ENCODE data around the gene DGUOK. TPM values are rescaled to one million over a fixed set of nuclear protein-coding genes. Genes with fewer than 3 reads are reported as not detected.
A peak's percentile ranks its signal among the peaks of the same experiment; 100 is the strongest.

The DGUOK gene
- total and polyA plus RNA-seq, 10 of the 15 experiments (the other 5 are each of a cell fraction or from before 2014, with no cell fraction given): 64.4 to 234 (median 91.4) TPM

DNA sequence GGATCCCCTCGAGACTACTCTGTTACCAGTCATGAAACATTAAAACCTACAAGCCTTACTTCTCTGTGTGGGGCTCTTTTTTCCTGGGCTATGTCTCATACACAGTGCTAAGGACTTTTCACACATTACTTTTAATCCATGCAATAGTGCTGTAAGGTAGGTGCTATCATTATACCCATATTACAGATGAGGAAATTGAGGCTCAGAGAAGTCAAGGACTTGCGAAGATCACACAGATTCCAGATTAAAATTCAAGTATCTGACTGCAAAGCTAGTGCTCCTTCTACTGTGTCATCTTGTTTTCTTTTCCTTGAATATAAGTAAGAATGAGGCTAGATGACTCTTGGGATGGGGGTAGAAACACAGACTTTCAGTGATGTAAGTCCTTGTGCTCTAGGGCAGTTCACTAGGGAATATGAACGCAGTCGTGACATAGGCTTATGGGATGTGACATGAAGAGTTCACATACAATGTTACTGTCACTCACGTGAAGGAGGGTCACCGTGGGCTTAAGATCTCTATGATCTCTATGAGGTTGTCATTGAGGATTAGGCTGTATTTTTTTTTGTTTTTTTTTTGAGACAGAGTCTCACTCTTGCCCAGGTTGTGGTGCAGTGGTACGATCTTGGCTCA lies 7.0 kb upstream of the DGUOK start (continued):
- TF ChIP-seq, protein P1, sequence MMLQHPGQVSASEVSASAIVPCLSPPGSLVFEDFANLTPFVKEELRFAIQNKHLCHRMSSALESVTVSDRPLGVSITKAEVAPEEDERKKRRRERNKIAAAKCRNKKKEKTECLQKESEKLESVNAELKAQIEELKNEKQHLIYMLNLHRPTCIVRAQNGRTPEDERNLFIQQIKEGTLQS (IDR thresholded peaks at IDR 0.05; ENCODE audit: borderline replicate concordance, extremely low read depth, low read depth, low read length): no peak

DNA sequence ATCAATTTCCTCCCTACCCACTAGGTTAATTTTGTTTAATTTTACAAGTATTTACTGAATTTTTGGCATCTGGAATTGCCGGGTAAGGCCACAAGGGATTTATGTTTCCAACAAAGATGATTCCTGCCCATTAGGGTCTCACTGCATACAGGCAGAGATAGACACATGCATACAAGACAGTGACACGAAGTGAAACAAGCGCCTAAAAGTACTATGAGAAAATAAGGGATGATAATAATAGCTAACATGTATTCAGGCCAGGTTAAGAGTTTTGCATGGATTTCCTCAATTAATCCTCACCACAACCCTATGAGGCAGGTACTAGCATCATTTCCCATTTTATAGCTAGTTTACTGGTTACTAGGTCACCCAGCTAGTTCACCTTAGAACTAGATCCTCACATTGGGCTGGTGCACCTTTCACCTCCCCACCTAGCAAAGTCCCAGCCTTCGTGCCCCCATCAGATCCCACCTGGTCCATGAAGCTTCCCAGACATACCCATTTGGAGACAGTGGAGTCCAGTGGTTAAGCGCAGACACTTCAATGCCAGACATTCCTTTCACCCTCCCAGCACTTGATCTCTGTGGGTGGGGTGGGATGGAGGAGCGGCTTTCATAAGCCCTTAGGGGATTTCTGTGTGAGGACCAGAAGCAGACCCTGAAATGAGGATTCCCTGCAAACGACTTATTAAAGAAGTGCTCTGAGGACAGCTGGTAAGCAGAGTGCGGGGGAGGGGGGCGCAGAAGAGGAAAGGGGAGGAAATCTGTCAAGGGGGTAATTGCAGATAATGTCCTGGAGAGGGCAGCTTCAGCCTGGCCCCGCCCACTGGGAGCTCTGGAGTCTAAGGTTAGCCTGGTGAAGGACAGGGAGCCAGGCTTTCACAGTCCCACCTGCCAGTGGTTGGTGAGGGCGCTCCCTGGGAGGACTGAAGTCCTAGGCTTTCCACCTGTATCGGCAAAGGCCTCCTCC lies 5.8 kb upstream of the DGUOK start:
- intact Hi-C loops (cut with micrococcal nuclease; ENCODE audit: unreplicated experiment): no loop called here
- Histone ChIP-seq H3K4me1 (ENCODE audit: control insufficient read depth, insufficient read depth, low read length) (peaks cover 8% of the 10 kb centered on the region), H3K27me3 (replicated peaks in 1 of 2; ENCODE audit: control insufficient read depth in 2 of 2, insufficient read depth in 2 of 2, low read length in 1 of 2) (no peaks in the 10 kb centered on the region), H3K9me3 (replicated peaks; ENCODE audit: control insufficient read depth, insufficient read depth, low read length) (peaks cover 1% of the 10 kb centered on the region; the same call in 1 of the 3 replicates), H3K36me3 (ENCODE audit: control insufficient read depth in 2 of 2, insufficient read depth in 2 of 2, low read length in 1 of 2) (no peaks in the 10 kb centered on the region), H3K27ac (ENCODE audit: control insufficient read depth, insufficient read depth) (no peak overlapping the region), H3K4me3 (no peak overlapping the region), H2AFZ (ENCODE audit: control insufficient read depth, low read depth, low read length) (no peak overlapping the region), H3K4me2 (ENCODE audit: control insufficient read depth, insufficient read depth) (no peak overlapping the region), H4K20me1 (ENCODE audit: control insufficient read depth, insufficient read depth) (no peaks in the 10 kb centered on the region), H3K79me2 (ENCODE audit: control insufficient read depth, insufficient read depth, low read length) (no peaks in the 10 kb centered on the region), H3K9ac (ENCODE audit: control insufficient read depth, insufficient read depth, low read length) (no peak overlapping the region)
- peak; percentile 76 for ATAC-seq
- ChIA-PET RAD21 (ENCODE audit: unreplicated experiment) (interaction anchor here (0.5 to 2.7 kb wide), 7 partner anchors 12 to 106 kb away, joined by 3 to 9 read pairs (median 3); partner anchors contain the start of gene STAMBP), POLR2A (interaction anchor here (0.7 to 1.1 kb wide), 2 partner anchors 10 to 232 kb away, joined by 3 to 4 read pairs; no protein-coding TSS in a partner anchor), SMC1A (ENCODE audit: uncharacterized antibody, unreplicated experiment) (interaction anchor here (0.7 to 3.1 kb wide), 8 partner anchors 12 to 97 kb away, joined by 3 to 19 read pairs (median 4); no protein-coding TSS in a partner anchor), CTCF (interaction anchor here (0.7 to 2.4 kb wide), 11 partner anchors 9 to 470 kb away, joined by 3 to 16 read pairs (median 3); partner anchors contain the start of gene STAMBP)
- 39% methylated on average over 12 of the region's 12 CpGs for WGBS (ENCODE audit: insufficient coverage, insufficient replicate concordance, low lambda C conversion rate, missing lambda C conversion rate)
- TF ChIP-seq, protein P2, sequence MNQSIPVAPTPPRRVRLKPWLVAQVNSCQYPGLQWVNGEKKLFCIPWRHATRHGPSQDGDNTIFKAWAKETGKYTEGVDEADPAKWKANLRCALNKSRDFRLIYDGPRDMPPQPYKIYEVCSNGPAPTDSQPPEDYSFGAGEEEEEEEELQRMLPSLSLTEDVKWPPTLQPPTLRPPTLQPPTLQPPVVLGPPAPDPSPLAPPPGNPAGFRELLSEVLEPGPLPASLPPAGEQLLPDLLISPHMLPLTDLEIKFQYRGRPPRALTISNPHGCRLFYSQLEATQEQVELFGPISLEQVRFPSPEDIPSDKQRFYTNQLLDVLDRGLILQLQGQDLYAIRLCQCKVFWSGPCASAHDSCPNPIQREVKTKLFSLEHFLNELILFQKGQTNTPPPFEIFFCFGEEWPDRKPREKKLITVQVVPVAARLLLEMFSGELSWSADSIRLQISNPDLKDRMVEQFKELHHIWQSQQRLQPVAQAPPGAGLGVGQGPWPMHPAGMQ (IDR thresholded peaks at IDR 0.05; ENCODE audit: borderline replicate concordance): no peak
- TF ChIP-seq SIX5 (IDR thresholded peaks at IDR 0.05; ENCODE audit: low read depth, low read length, severe bottlenecking) (no peak), RAD21 (IDR thresholded peaks at IDR 0.05; ENCODE audit: insufficient read depth, low read depth, low read length) (peak; percentile 29; the same call in 1 of the 2 replicates), ATF7 (IDR thresholded peaks at IDR 0.05; ENCODE audit: low read depth) (no peak), PML (IDR thresholded peaks at IDR 0.05; ENCODE audit: low read length) (no peak), CBX3 (IDR thresholded peaks at IDR 0.05; ENCODE audit: borderline replicate concordance, low read depth) (no peak), SMC3 (IDR thresholded peaks at IDR 0.05; ENCODE audit: borderline replicate concordance, low read length) (peak; percentile 34; the same call in 1 of the 2 replicates)
- TF ChIP-seq, protein P3, sequence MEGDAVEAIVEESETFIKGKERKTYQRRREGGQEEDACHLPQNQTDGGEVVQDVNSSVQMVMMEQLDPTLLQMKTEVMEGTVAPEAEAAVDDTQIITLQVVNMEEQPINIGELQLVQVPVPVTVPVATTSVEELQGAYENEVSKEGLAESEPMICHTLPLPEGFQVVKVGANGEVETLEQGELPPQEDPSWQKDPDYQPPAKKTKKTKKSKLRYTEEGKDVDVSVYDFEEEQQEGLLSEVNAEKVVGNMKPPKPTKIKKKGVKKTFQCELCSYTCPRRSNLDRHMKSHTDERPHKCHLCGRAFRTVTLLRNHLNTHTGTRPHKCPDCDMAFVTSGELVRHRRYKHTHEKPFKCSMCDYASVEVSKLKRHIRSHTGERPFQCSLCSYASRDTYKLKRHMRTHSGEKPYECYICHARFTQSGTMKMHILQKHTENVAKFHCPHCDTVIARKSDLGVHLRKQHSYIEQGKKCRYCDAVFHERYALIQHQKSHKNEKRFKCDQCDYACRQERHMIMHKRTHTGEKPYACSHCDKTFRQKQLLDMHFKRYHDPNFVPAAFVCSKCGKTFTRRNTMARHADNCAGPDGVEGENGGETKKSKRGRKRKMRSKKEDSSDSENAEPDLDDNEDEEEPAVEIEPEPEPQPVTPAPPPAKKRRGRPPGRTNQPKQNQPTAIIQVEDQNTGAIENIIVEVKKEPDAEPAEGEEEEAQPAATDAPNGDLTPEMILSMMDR (IDR thresholded peaks at IDR 0.05 in 2 of 3, conservative IDR thresholded peaks at IDR 0.05 in 1 of 3; ENCODE audit: control insufficient read depth in 2 of 3, extremely low read depth in 1 of 3, insufficient read depth in 1 of 3, low read depth in 3 of 3, low read length in 3 of 3): peak; percentile 20 to 39 (median 33); a peak in 4 of 6 replicates
- no peak for DNase-seq (ENCODE audit: low read depth, low spot score)
- BruUV-seq (replicated peaks): no TSS peak
- peak; percentile 35 for FAIRE-seq
- in situ Hi-C loops (cut with MboI): no loop called here

All from GM12878 (cell line).